ENCODE data around the gene SCN1A. TPM values are rescaled to one million over a fixed set of nuclear protein-coding genes. Genes with fewer than 3 reads are reported as not detected.
A peak's percentile ranks its signal among the peaks of the same experiment; 100 is the strongest.

Gene SCN1A
- total and polyA plus RNA-seq, 2 of the 13 experiments (the other 11 are each of a cell fraction or from before 2014, with no cell fraction given) = 19.9 to 39.4 TPM

GRCh38 chr2:166127217-166128155 lies at the start of gene SCN1A (continued):
- TF ChIP-seq REST (IDR thresholded peaks at IDR 0.05; ENCODE audit: borderline replicate concordance in 1 of 2, low read depth in 1 of 2, low read length in 2 of 2) (no peak), HMG20A (CRISPR knock-in tag; IDR thresholded peaks at IDR 0.05; ENCODE audit: borderline replicate concordance) (peak; percentile 41; the same call in 1 of the 2 replicates), ZNF646 (CRISPR knock-in tag; IDR thresholded peaks at IDR 0.05) (peak; percentile 86), EP300 (IDR thresholded peaks at IDR 0.05; ENCODE audit: low read depth in 2 of 2, low read length in 2 of 2) (peak in 1 of 2 experiments; percentile 76; a peak in 2 of 4 replicates), EP300 (CRISPR knock-in tag; IDR thresholded peaks at IDR 0.05; ENCODE audit: borderline replicate concordance) (no peak), MIXL1 (CRISPR knock-in tag; IDR thresholded peaks at IDR 0.05) (0 out of 2 replicates have a peak, but pooled peaks have one; percentile 28), ZMYM4 (CRISPR knock-in tag; IDR thresholded peaks at IDR 0.05) (peak; percentile 50), ZNF720 (CRISPR knock-in tag; IDR thresholded peaks at IDR 0.05) (no peak), NBN (conservative IDR thresholded peaks at IDR 0.05) (no peak), ZSCAN9 (CRISPR knock-in tag; IDR thresholded peaks at IDR 0.05; ENCODE audit: borderline replicate concordance) (0 out of 2 replicates have a peak, but pooled peaks have one; percentile 6), MZF1 (CRISPR knock-in tag; IDR thresholded peaks at IDR 0.05; ENCODE audit: borderline replicate concordance) (no peak), CHD4 (IDR thresholded peaks at IDR 0.05; ENCODE audit: borderline replicate concordance, low read length) (0 out of 2 replicates have a peak, but pooled peaks have one; percentile 65), THRA (CRISPR knock-in tag; IDR thresholded peaks at IDR 0.05; ENCODE audit: borderline replicate concordance) (0 out of 2 replicates have a peak, but pooled peaks have one; percentile 39), HNF4G (IDR thresholded peaks at IDR 0.05; ENCODE audit: borderline replicate concordance, low read depth, low read length) (peak; percentile 36; the same call in 1 of the 2 replicates), HNF4G (CRISPR knock-in tag; IDR thresholded peaks at IDR 0.05; ENCODE audit: borderline replicate concordance, low read depth) (no peak), ZNF501 (CRISPR knock-in tag; IDR thresholded peaks at IDR 0.05) (no peak), GATAD2A (CRISPR knock-in tag; IDR thresholded peaks at IDR 0.05) (peak; percentile 78), GZF1 (CRISPR knock-in tag; IDR thresholded peaks at IDR 0.05) (0 out of 2 replicates have a peak, but pooled peaks have one; percentile 40)
